ENCODE data around the gene PLD4.

Gene PLD4

GRCh38 chr14:104937161-104937560 lies 12.5 kb downstream of the PLD4 start:
- TF ChIP-seq ESRRG (CRISPR knock-in tag; IDR thresholded peaks at IDR 0.05) (no peak), PATZ1 (CRISPR knock-in tag; IDR thresholded peaks at IDR 0.05; ENCODE audit: borderline replicate concordance) (no peak)
- ATAC-seq: no peak

DNA sequence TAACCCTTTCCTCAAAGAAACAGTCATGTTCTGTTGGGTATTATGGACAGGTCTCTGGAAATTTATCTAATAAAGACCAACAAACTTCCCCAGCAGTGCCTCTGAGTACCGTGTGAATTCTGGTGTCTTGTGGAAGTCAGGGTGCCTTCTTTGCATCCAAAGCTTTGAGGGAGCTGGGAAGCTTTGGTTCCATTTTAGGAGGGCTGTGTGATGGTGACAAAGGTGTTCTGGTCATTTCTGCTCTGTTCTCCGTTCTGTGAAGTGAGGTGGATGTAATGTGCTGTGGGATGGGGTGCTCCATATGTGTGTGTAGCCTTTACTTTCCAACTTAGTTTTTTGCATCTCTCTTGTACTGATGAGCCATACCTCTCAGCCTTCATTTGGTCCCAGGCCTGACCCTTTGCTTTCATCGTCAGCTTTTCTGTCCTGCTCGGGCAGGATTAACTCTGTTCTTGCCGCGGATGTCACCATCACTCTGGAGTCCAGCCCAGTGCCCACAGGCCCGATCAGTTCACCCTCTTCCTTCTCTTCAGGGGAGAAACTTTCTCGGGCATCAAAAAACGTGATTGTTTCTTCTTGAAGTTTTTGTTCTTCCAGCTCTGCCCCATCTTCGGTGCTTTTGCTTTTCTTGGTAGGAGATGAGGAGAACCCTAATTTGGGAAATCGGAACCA lies 13.2 kb downstream of the PLD4 start:
- ATAC-seq: no peak
- no peak for TF ChIP-seq ZFP30 (CRISPR knock-in tag; IDR thresholded peaks at IDR 0.05)
- TF ChIP-seq POU6F1 (CRISPR knock-in tag; IDR thresholded peaks at IDR 0.05; ENCODE audit: borderline replicate concordance, low read depth): no peak
- TF ChIP-seq ZNF70 (CRISPR knock-in tag; IDR thresholded peaks at IDR 0.05): no peak
- TF ChIP-seq ZC3H10 (CRISPR knock-in tag; IDR thresholded peaks at IDR 0.05): no peak
- TF ChIP-seq ARNTL (CRISPR knock-in tag; IDR thresholded peaks at IDR 0.05; ENCODE audit: borderline replicate concordance, low read depth): no peak
- TF ChIP-seq SNAI2 (CRISPR knock-in tag; IDR thresholded peaks at IDR 0.05): no peak
- no peak for TF ChIP-seq ZNF8 (CRISPR knock-in tag; IDR thresholded peaks at IDR 0.05)
- no peak for TF ChIP-seq OSR1 (CRISPR knock-in tag; IDR thresholded peaks at IDR 0.05)
- TF ChIP-seq PPARA (CRISPR knock-in tag; IDR thresholded peaks at IDR 0.05; ENCODE audit: borderline replicate concordance): no peak
- no peak for TF ChIP-seq GLIS3 (CRISPR knock-in tag; IDR thresholded peaks at IDR 0.05)
- no peak for TF ChIP-seq ISL1 (CRISPR knock-in tag; IDR thresholded peaks at IDR 0.05)
- TF ChIP-seq TCF4 (CRISPR knock-in tag; IDR thresholded peaks at IDR 0.05; ENCODE audit: borderline replicate concordance): no peak
- no peak for TF ChIP-seq PATZ1 (CRISPR knock-in tag; IDR thresholded peaks at IDR 0.05; ENCODE audit: borderline replicate concordance)

DNA sequence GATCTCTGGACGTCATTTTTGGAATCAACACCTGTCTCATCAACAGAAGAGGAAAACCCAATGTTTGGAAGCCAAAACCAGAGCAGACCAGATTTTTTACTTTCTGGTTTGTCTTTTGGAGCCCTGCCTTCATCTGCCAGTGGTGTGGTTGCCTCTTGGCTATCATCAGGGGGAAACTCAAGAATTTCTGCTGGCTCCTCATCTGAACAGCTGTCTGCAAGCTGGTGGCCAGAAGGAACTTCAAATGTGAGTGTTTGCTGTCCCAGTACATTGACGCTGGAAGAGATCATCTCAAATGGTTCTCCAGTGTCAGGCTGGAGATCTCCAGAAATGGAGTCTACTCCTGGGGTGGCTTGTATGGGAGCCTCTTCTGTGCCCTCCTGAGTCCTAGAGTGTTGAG lies 13.8 kb downstream of the PLD4 start:
- ATAC-seq: no peak
- no peak for TF ChIP-seq GLIS3 (CRISPR knock-in tag; IDR thresholded peaks at IDR 0.05)
- TF ChIP-seq TOX (CRISPR knock-in tag; IDR thresholded peaks at IDR 0.05; ENCODE audit: borderline replicate concordance): no peak
- TF ChIP-seq ZFP3 (CRISPR knock-in tag; IDR thresholded peaks at IDR 0.05): no peak
- TF ChIP-seq, protein P1, sequence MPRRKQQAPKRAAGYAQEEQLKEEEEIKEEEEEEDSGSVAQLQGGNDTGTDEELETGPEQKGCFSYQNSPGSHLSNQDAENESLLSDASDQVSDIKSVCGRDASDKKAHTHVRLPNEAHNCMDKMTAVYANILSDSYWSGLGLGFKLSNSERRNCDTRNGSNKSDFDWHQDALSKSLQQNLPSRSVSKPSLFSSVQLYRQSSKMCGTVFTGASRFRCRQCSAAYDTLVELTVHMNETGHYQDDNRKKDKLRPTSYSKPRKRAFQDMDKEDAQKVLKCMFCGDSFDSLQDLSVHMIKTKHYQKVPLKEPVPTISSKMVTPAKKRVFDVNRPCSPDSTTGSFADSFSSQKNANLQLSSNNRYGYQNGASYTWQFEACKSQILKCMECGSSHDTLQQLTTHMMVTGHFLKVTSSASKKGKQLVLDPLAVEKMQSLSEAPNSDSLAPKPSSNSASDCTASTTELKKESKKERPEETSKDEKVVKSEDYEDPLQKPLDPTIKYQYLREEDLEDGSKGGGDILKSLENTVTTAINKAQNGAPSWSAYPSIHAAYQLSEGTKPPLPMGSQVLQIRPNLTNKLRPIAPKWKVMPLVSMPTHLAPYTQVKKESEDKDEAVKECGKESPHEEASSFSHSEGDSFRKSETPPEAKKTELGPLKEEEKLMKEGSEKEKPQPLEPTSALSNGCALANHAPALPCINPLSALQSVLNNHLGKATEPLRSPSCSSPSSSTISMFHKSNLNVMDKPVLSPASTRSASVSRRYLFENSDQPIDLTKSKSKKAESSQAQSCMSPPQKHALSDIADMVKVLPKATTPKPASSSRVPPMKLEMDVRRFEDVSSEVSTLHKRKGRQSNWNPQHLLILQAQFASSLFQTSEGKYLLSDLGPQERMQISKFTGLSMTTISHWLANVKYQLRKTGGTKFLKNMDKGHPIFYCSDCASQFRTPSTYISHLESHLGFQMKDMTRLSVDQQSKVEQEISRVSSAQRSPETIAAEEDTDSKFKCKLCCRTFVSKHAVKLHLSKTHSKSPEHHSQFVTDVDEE (CRISPR knock-in tag; IDR thresholded peaks at IDR 0.05): no peak
- no peak for TF ChIP-seq ZNF8 (CRISPR knock-in tag; IDR thresholded peaks at IDR 0.05)
- no peak for TF ChIP-seq RARB (CRISPR knock-in tag; IDR thresholded peaks at IDR 0.05)
- no peak for TF ChIP-seq PATZ1 (CRISPR knock-in tag; IDR thresholded peaks at IDR 0.05; ENCODE audit: borderline replicate concordance)
- no peak for TF ChIP-seq CSRNP3 (CRISPR knock-in tag; IDR thresholded peaks at IDR 0.05)
- no peak for TF ChIP-seq ISL1 (CRISPR knock-in tag; IDR thresholded peaks at IDR 0.05)
- no peak for TF ChIP-seq TCF4 (CRISPR knock-in tag; IDR thresholded peaks at IDR 0.05; ENCODE audit: borderline replicate concordance)
- no peak for TF ChIP-seq SNAI2 (CRISPR knock-in tag; IDR thresholded peaks at IDR 0.05)
- no peak for TF ChIP-seq ARNTL (CRISPR knock-in tag; IDR thresholded peaks at IDR 0.05; ENCODE audit: borderline replicate concordance, low read depth)
- no peak for TF ChIP-seq PPARA (CRISPR knock-in tag; IDR thresholded peaks at IDR 0.05; ENCODE audit: borderline replicate concordance)
- TF ChIP-seq ZFP30 (CRISPR knock-in tag; IDR thresholded peaks at IDR 0.05): no peak
- TF ChIP-seq BACH2 (CRISPR knock-in tag; IDR thresholded peaks at IDR 0.05; ENCODE audit: borderline replicate concordance): no peak
- no peak for TF ChIP-seq POU6F1 (CRISPR knock-in tag; IDR thresholded peaks at IDR 0.05; ENCODE audit: borderline replicate concordance, low read depth)
- TF ChIP-seq ZNF565 (CRISPR knock-in tag; conservative IDR thresholded peaks at IDR 0.05; ENCODE audit: low read depth): no peak
- no peak for TF ChIP-seq CSDC2 (CRISPR knock-in tag; IDR thresholded peaks at IDR 0.05)
